Muscle of back (tissue), 11 donors: Measurements from ENCODE around the gene MSI2. TPM values are rescaled to one million over a fixed set of nuclear protein-coding genes. Genes with fewer than 3 reads are reported as not detected.

Experiments used
- DNase-seq, 3 donors: peaks; one replicate each; pipeline versions ENCODE4 v3.0.0 to v3.0.0-alpha.2; 2013
- polyA plus RNA-seq, 10 donors: library from polyadenylated mRNA; unstranded; fragments of 120-200 nt; gene quantifications; one replicate each; pipeline ENCODE4 v1.2.1, GENCODE V29; 2013; ENCODE audit not compliant: insufficient read length in 10 of 10

MSI2 gene
- polyA plus RNA-seq, 10 donors = 22.9 to 37.2 (median 27.4) TPM

DNA sequence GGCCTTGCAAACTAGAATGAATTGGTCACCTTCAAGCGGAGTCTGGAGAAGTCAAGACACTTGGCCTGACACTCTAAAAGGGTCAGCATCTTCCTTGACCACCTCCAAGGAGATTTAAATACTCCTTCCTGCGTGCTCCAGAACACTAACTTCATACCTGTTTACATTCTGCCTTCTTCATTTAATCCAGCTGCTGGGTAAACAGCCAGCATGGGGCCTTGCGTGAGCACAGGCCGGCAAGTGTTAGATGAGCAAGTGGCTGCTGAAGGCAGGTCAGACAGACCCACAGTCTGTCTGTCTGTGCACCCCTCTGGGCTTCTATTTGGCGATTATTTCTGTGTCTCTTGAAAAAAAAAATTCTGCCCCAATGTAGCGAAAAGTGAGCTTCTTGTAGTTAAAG is 153.8 kb downstream of the MSI2 start:
- no peak for DNase-seq

DNA sequence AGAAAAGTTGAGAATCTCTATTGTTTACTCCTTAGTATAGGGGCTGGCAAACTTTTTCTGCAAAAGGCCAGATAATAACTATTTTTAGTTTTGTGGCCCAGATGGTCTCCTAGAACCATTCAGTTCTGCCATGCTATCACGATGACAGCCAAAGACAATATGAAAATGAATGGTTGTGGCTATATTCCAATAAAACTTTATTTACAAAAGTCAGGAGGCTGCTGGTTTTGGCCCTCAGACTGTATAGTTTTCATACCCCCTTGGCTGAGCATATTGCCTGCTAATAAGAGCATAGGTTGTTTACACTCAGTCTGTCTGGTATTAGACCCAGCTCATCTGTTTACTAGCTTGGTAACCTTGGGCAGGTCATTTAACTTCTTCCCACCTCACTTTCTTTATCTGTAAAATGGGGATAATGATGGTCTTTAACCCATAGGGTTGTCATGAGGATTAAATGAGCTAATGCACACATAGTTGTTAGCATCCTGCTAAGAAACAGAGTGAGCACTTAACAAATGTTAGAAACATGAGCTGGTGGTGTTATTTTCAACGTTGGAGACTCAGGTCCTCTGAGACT is 156.3 kb downstream of the MSI2 start:
- no peak for DNase-seq

DNA sequence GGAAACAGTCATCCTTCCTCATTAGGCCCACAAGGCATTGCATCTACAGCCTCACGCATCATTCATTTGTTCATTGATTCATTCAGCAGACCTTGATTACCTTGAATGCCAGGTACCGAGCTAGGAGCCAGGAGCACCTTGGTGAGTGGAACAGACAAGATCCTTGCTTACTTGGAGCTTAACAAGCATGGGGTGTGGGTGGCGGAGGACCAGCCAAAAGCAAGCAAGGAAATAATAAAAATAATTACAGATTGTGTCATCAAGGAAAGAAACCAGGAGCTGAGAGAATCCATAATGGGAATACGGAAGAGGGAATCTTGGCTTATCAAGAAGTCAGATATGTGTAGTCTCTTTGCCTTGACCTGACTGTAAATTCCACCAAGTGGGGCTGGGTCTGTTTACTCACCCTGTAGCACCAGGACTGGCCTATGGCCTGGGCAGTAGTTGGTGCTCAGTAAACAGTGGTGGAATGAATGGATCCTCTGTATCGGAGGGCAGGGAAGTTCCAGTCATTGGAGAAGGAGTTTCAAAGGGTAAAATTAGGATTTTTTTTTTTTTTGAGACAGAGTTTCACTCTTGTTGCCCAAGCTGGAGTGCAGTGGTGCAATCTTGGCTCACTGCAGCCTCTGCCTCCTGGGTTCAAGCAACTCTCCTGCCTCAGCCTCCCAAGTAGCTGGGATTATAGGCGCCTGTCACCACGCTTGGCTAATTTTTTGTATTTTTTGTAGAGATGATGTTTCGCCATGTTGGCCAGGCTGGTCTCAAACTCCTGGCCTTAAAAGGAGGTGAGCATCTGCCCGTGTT is 157.7 kb downstream of the MSI2 start:
- DNase-seq = no peak

DNA sequence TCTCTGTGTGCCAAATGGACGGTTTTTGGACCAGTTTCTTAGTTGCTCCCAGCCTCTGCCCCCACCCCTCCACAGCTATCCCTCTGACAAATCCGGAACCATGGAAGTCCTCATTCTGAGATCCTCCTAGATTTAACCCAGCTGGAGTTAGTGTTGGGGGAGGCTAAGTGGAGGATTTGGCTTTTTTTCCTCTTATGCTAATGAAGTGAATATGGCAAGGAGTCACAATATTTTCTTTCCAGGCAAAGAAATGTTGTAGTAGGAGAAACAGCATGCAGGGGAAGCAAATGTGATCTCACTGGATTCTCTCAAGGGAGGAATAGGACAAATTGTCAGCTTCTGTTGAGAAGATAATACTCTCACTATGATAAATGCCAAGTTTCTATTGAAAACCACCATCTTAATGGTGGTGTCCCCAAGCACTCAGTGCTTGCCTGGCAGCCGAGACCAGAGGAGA is 159.5 kb downstream of the MSI2 start:
- DNase-seq = peak in 1 of 3 donors; percentile 46

DNA sequence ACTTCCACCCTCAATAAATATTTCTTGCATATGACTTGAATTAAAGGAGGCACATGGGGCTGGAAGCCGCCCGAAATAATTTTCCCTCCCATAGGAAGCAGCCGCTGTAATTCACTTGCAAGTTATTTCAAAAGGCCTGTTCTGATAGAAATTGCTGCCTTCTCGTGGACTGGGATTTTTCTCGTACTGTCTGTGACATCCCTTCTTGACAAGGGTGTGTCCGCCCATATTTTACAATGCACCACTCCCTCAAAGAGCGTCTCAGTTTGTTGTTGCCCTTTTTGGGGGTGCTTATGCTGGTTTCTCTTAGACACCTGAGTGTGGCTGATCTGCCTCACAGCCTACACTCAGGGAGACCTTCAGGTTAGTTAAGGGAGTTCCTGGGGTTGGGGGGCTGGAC is 160.0 kb downstream of the MSI2 start:
- no peak for DNase-seq

DNA sequence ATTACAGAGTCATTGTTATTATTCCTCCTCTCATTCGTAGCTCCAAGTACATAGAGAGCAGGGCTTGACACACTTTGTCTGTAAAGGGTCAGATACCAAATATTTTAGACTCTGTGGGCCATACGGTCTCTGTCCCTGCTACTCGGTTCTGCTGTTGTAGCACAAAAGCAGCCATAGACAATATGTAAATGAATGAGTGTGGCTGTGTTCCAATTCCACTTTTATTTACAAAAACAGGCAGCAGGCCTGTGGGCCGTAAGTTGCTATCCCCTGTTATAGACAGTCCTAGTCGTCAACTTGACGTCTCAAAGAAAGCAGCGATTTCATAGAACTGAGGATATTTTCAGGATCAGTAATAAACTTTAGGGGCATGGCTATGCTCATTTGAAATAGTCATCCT is 161.6 kb downstream of the MSI2 start:
- DNase-seq = no peak

DNA sequence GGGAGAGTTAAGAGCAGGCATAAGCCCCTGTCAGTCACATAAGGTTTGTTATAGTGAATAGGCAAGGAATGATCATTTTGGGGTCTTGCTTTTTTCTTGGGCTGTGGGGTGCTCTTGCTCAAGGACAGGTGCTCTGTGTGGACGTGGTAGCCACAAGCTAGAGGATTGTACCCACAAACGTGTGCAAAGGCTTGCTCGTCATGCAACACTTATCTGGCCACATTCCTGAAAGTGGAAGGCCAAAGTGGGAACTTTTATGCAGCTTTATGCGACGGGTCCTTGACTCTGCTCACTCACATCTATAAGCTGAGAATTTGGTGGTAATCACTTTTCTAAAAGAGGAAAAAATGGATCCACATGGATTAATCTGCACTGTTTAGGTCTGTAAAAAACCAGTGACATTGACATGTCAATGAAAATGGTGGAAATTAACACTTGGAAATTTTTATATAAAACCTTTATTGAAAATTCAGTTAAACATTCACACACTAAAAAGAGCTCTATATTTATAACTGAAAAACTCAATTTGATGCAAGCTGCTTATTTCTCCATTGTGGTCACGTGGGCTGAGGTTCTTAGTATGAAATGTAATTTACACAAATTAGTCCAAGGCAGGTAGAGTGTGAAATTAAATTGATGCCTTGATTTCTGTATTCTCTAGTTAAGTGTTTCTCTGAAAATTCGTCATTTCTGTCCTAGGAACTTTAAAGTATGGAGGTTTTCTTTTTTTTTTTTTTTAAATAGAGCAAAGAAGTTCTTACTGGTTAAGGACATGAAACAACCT is 162.3 kb downstream of the MSI2 start:
- DNase-seq = no peak

DNA sequence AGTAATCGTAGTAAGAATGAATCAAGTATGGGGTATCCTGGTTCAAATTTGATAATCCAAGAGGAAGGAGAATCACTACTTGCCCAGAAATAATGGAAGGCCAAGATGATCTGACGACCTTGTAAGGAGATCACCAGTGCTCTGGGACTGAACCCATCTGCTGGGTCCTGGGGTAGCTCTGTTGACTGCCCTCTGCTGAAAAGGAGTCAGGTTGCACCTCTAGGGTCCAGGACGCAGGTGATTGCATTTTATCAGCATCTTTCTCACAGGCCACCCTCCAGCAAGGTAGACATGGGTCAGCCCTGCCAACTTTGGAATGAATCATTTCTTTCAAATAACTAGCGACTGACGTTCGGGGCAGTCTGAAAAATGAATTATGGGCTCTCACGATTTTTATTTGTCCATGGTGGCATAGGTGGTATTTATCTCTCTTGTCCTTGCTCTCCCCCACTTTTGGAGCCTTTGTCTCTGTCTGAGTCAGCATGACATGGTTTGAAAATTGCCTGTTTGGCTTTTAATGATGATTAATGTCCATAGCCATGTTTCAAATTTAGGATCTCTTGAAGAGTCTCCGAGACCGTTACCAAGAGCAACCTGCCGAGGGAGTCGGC is 163.7 kb downstream of the MSI2 start:
- no peak for DNase-seq

DNA sequence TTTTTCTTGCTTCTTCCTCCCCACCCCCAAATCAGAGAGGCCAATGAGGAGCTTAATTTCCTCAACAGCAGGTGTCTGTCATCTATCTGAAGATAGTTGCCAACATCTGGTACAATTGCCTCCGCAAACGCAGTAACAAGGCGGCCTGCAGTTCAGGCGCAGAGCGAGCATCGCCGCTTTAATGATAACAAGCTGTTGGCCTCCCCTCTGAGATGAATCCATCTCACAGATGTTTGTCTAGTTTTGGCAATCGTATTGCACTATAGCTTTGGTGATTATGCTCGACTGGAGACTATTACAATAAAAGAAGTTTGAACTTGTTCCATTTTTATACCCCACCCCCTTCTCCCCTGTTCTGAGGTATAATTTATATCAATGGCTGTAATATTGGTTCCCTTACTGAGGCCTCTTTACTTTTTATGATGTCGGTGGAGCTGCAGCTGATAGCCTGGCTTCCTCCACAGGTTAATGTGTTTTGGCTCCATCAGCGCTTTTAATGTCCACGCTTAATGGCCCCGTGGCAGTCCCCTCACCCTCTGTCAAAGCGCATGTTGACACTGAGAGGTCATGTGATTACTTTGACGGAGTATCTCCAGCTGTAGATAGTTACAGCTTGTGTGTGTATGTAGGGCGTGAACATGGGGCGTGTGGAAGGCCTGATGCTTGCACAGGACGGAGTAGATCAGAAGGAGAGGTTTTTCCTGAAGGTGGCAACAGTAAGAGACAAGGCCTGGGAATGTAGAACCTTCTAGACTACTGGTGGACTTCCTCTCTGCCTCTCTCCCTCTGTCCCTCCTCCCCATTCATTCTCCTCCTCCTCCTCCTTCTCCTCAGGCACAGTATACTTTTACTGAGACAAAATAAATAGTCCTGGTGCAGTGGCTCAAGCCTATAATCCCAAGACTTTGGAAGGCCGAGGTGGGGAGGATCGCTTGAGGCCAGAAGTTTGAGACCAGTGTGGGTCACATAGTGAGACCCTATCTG is 164.7 kb downstream of the MSI2 start:
- peak; percentile 43 to 86 (median 54) for DNase-seq

DNA sequence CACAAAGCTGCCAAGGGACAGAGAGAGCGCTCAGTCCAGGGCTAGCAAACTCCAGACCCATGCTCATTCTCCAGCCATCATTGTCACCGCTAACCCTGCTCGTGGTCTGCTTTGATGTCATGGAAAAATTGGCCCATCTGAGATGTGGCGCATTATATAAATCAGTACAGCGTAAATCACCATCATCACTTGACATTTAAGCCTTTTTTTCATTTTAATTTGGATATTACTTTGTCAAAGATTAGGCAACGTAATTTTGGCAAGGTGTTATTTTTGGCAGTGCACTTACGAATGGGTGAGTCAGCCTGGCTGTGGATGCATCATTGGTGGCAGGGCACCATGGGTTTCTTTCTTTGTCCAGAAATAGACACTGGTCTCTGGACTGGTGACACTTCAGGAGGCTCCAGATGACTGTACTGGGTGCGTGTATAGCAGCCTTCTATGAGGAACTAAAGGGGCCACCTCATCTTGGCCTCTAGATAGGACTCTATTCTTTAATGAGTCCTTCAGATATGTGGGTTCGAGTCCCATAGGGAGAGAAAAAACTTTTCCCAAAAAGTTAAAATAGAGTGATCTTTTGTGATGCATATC is 166.3 kb downstream of the MSI2 start:
- DNase-seq = no peak

DNA sequence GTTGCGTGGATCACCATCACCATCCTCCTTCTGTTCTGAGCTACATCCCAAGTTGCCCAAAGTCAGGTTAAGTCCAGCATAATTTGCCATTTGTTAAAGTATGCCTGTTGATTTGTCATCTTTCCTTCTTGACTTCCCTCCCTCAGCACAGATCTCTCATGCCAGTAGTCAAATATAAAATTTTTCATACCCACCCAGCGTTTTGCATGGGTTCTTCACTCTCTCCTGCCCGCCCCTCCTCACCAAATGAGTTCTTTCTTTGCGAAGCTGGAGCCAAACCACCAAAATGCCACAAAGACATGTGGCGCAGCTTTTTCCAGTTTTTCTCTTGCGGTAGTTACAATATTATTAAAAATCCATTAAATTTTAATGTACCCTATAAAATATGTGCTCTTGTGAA is 167.2 kb downstream of the MSI2 start:
- no peak for DNase-seq

DNA sequence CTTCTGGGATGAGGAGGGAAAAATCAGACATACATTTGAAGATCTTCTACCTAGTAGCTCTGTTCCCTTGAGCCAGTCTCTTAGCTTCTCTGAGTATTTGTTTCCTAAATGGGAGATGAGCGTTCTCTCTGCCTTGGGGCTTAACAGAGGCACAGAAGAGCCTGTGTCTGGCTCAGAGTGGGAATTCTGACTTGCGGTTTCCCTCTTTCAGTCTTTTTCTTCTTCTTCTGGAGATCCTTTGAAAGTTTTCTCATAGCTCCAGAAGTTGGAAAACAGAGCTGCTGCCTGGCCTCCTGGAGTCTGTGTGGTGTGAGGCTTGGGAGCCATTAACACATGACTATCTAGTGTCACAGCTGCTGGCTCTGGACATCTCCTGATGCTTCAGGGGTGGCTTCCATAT is 167.9 kb downstream of the MSI2 start:
- DNase-seq = no peak

DNA sequence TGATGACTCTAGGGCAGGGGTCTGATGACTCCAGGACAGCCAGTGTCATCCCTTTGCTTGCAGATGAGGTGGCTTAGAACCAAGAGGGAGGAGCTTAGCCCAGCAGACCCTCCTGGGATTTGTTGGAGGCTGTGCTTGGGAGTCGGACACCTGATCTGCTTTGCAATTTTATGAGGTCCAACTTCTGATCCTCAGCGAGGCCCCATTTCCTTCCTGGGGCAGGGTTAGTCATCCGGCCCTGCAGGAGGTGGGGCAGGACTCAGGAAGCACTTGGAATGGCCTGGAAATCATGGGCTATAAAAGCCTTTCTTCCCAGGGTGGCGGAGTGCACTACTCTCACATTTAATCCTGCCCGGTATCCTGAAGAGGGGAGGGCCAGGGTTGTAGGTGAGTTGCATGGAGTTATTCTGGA is 168.5 kb downstream of the MSI2 start:
- DNase-seq = no peak

DNA sequence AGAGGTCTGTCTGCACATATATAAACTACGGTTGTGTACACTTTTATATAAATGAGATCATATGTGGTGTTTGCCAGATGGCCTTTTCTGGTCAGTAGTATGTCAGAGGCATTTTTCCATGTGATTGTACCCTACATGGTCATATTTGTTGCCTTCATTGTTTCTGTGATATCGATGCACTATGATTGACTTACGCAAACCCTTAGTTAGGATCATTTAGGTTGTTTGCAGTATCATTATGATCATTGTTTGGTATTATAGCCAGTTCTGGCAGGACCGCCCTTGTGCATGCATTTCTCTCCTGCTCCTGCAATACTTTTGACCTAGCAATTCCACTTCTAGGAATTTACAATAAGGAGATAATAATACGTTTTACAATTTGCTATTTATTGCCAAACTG is 169.1 kb downstream of the MSI2 start:
- DNase-seq = no peak

DNA sequence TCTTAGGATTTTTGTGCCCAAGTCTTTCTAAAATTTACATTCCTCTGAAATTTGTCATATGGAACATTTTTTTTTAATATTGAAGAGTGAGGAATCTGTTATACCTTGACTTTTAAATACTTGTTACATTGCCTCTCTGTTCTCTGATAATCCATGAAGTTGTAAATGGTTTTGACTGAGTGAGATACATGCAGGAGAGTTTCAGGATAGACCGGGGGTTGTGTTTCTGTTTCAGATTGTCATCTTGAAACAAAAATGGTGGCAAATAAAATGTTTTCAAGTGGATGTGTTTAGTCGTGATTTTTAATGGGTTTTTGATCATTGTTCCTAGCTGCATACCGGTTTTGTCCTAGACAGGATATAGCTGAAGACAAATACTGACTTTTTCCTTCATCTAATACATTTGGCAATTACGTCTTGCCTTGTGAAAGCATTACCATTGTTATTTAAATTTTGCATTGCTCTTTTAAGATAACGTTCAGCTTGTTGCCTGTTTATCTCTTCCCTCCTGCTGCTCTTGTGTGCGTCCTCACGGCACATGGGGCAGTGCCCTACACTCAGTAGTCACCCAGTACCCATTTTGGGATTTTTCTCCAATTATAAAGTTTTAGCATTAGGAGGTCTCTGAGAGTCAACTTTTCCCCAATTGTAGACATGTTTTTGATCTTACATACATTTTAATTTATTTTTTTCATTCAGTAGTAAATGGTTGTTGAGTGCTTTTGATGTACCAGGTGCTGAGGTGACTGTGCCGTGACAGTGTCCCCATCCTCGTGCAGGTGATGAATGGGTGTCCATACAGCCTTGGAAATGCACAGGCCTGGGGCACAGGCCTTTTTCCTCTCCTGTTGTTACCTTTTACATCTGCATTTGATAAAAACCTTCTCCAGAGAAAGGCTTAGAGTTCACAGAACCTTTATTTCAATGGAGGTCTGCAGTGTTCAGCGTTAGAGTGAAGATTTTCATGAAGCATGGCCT is 169.9 kb downstream of the MSI2 start:
- no peak for DNase-seq

DNA sequence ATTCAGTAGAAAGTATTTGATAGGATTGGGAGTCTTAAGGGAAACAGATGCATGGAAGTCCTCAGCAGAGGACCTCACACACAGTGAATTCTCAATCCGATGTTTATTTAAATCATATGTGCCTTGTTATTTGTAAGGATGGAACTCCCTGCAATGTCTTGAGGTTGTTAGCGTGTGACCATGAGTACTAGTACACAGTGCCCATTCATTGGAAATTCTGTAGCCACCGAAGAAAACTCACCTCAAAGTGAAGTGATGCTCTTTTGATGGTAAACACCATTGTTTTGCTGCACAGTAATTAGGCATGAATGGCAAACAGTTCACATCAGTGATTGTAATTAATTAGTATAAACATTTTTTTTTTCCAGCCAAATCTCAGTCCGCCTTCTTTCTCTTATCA is 173.6 kb downstream of the MSI2 start:
- DNase-seq = no peak

DNA sequence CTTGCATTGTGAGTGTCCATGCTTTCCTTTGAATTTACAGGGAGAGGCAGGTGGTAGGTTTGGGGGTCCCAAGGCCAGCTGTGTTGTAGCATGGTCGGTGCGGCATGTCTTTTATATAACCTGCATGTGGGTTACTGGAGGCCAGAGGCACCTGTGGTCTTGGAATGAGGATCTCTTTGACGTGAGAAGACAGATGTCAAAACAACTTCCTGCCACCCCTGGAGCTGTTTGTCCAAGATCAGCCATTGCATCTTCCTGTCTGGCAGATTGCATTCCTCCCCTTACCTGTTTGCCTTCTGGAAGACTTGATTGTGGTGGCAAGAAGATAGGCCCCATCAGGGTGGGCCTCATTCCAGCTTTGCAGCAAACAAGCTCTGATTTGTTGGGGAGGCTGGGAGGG is 175.1 kb downstream of the MSI2 start:
- DNase-seq = no peak

DNA sequence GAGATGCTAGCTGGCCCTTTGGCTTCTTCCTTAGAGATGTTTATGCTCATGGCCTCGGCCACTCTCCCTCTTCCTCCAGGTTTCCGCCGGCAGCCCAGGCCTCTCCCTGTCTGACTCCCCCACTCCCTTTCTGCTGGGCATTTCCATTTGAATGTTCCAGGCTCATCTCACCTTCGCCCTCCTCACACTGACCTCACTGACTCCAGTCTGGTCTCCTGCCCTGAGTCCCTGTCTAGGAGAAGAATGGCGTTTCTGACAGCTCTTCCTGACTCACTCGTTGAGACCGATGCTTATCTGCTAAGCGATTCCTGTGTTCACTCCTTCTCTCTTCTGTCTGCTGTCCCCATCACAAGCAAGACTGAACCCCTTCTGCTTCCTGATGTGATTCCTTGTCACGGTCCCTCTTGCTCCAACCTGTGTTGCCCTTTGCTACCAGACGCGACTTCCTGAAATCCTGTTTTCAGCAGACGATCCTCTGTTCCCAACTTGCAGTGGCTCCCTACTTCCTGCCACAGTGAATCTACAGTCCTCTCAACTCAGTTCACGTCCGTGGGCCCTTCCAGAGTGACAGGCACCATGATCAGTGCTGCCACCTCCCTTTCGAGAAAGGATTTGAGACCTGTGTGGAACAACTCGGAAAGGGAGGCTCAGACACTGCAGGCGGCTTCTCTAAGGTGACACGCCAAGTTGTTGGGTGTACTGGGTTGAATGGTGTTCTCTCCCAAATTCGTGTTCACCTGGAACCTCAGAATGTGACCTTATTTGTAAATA is 176.4 kb downstream of the MSI2 start:
- DNase-seq = no peak

DNA sequence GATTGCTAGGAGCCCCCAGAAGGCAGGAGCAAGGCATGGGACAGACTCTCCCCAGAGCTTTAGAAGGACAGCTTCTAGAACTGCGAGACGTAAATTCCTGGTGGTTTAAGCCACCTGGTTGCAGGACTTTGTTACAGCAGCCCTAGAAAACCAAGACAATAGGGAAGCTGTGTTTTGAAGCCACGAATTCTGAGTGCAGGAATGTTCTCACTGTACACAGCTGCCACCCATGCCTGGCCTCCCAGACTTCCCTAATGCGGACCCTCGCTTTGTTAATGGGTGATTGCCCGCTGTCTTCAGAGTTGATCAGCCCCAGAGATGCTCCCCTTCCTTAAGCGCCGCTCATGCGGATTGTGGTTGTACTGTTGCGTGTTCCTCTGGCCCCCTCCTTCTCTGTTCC is 177.1 kb downstream of the MSI2 start:
- DNase-seq = no peak
